A673 (cell line): ENCODE results near the gene SRCIN1. TPM values are rescaled to one million over a fixed set of nuclear protein-coding genes. Genes with fewer than 3 reads are reported as not detected.
"Not testable (repeated sequence)": the region's sequence is repeated elsewhere in the genome, so short reads cannot be mapped to it uniquely, and the experiment has no call there.

Experiments
- BruUV-seq: library from RNA; stranded (reverse); fragments of 400-500 nt; replicated peaks from 2 replicates; lab custom pipeline; 2021; lab: Mats Ljungman, UMichigan
- CTCF ChIA-PET: fragments of 300-600 bp; sonication (Branson Sonifier 250); formaldehyde crosslinking; loops from one replicate; lab custom pipeline; 2022; ENCODE audit warnings: antibody characterized with exemption; lab: Charles Lee
- POLR2A ChIA-PET: fragments of 300-600 bp; sonication (Branson Sonifier 250); formaldehyde crosslinking; loops from one replicate; lab custom pipeline; 2022; ENCODE audit warnings: antibody characterized with exemption; ENCODE audit not compliant: low non-redundant PET; lab: Charles Lee
- DNase-seq: peaks from one replicate; pipeline ENCODE4 v3.0.0-alpha.2; 2015; ENCODE audit warnings: low spot score
- H3K27ac ChIP-seq: fragments of 200-600 bp; sonication (generic); 2 replicates; pipeline ENCODE4 v1.5.1; 2016; ENCODE audit warnings: mixed run types, low read depth, mild to moderate bottlenecking, mixed read lengths, antibody characterized with exemption, low read length; ENCODE audit not compliant: poor library complexity, severe bottlenecking
- H3K27me3 ChIP-seq: fragments of 200-600 bp; sonication (generic); replicated peaks from 2 replicates; pipeline ENCODE4 v1.6.1; 2017; ENCODE audit warnings: mixed run types, low read depth, mild to moderate bottlenecking, mixed read lengths, antibody characterized with exemption, low read length; ENCODE audit not compliant: insufficient read depth, poor library complexity
- H3K36me3 ChIP-seq: fragments of 200-600 bp; sonication (generic); 2 replicates; pipeline ENCODE4 v1.6.1; 2016; ENCODE audit warnings: mixed run types, mild to moderate bottlenecking, mixed read lengths, antibody characterized with exemption, low read length; ENCODE audit not compliant: insufficient read depth, poor library complexity, severe bottlenecking
- H3K4me1 ChIP-seq: fragments of 200-600 bp; sonication (generic); 2 replicates; pipeline ENCODE4 v1.6.1; 2017; ENCODE audit warnings: mixed run types, mild to moderate bottlenecking, mixed read lengths, antibody characterized with exemption, low read length; ENCODE audit not compliant: insufficient read depth, poor library complexity, severe bottlenecking
- H3K4me3 ChIP-seq: fragments of 200-600 bp; sonication (generic); 2 replicates; pipeline ENCODE4 v1.5.1; 2016; ENCODE audit warnings: low read depth, mixed run types, mild to moderate bottlenecking, mixed read lengths, low read length; ENCODE audit not compliant: poor library complexity, severe bottlenecking
- H3K9me3 ChIP-seq: fragments of 200-600 bp; sonication (generic); 2 replicates; pipeline ENCODE4 v1.6.1; 2016; ENCODE audit warnings: mixed run types, low read depth, mild to moderate bottlenecking, mixed read lengths, antibody characterized with exemption, low read length; ENCODE audit not compliant: poor library complexity, severe bottlenecking
- EZH2 ChIP-seq: fragments of 200-600 bp; sonication (generic); IDR thresholded peaks from 2 replicates; pipeline ENCODE4 v1.6.1; 2017; ENCODE audit warnings: borderline replicate concordance, low read depth, mild to moderate bottlenecking, mixed read lengths, antibody characterized with exemption, low read length; ENCODE audit not compliant: poor library complexity, severe bottlenecking
- intact Hi-C: fragments of 100-400 bp; cut with micrococcal nuclease; formaldehyde crosslinking; loops from one replicate; pipeline ENCODE4 v1.10.0; 2022; ENCODE audit not compliant: unreplicated experiment
- total RNA-seq: library from RNA; stranded (reverse); gene quantifications from 2 replicates; pipeline ENCODE4 v1.2.3, GENCODE V29; 2021
- TF ChIP-seq, protein P1 (sequence below): fragments of 300-800, 200-600 bp; sonication (generic); conservative IDR thresholded peaks from 2 replicates; pipeline ENCODE4 v1.5.1; 2017; ENCODE audit warnings: low read depth, mild to moderate bottlenecking, antibody characterized with exemption, low read length, moderate library complexity, mixed read lengths

SRCIN1 gene
- total RNA-seq, 1 experiment from 2014 or later = 1.6 TPM

DNA sequence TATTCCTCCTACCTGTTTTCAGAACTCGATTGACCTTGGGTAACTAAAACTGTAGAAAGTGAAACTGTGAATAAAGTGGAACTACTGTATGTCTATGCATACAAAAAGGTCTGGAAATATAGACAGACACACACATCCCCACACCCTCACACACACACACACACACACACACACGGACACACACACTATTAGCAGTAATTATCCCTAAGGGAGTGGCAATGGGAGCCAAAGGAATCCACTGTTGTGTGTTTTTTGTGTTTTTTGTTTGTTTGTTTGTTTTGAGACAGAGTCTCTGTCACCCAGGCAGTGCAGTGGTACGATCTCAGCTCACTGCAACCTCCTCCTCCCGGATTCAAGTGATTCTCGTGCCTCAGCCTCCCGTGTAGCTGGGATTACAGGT lies 26.6 kb upstream of the SRCIN1 start:
- Histone ChIP-seq H3K4me3 (no peak overlapping the region), H3K36me3 (no peaks in the 10 kb centered on the region), H3K9me3 (no peaks in the 10 kb centered on the region), H3K27me3 (no peaks in the 10 kb centered on the region), H3K4me1 (no peaks in the 10 kb centered on the region), H3K27ac (no peak overlapping the region)
- BruUV-seq = no TSS peak
- ChIA-PET POLR2A (no interaction called here), CTCF (no interaction called here)
- no peak for DNase-seq
- no peak for TF ChIP-seq EZH2
- TF ChIP-seq, protein P1, sequence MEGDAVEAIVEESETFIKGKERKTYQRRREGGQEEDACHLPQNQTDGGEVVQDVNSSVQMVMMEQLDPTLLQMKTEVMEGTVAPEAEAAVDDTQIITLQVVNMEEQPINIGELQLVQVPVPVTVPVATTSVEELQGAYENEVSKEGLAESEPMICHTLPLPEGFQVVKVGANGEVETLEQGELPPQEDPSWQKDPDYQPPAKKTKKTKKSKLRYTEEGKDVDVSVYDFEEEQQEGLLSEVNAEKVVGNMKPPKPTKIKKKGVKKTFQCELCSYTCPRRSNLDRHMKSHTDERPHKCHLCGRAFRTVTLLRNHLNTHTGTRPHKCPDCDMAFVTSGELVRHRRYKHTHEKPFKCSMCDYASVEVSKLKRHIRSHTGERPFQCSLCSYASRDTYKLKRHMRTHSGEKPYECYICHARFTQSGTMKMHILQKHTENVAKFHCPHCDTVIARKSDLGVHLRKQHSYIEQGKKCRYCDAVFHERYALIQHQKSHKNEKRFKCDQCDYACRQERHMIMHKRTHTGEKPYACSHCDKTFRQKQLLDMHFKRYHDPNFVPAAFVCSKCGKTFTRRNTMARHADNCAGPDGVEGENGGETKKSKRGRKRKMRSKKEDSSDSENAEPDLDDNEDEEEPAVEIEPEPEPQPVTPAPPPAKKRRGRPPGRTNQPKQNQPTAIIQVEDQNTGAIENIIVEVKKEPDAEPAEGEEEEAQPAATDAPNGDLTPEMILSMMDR = no peak
- intact Hi-C loops = no loop called here

DNA sequence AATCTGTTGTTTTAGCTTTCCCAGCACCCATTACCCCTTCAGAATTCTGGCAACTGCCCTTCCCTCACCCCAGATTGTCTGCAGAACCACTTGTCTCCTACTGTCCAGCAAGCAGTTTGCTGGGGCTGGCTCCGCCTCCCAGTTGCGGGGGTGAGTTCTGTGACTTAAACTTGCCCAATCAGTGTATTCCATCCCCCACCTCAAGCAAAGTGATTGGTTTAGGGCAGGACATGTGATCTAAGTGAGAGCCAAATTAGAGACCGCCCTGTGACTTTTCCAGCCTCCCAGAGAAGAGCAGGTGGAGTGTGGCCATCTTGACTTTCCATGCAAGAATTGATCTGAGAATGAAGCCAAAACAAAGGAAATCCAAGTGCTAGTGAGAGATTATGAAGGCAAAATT lies 22.7 kb upstream of the SRCIN1 start:
- TF ChIP-seq, protein P1 = no peak
- TF ChIP-seq EZH2 = no peak
- Histone ChIP-seq H3K9me3 (no peaks in the 10 kb centered on the region), H3K4me1 (no peaks in the 10 kb centered on the region), H3K27ac (no peak overlapping the region), H3K36me3 (no peaks in the 10 kb centered on the region), H3K4me3 (no peak overlapping the region), H3K27me3 (no peaks in the 10 kb centered on the region)
- ChIA-PET POLR2A (no interaction called here), CTCF (no interaction called here)
- BruUV-seq = no TSS peak
- intact Hi-C loops = no loop called here
- DNase-seq = peak; percentile 40

DNA sequence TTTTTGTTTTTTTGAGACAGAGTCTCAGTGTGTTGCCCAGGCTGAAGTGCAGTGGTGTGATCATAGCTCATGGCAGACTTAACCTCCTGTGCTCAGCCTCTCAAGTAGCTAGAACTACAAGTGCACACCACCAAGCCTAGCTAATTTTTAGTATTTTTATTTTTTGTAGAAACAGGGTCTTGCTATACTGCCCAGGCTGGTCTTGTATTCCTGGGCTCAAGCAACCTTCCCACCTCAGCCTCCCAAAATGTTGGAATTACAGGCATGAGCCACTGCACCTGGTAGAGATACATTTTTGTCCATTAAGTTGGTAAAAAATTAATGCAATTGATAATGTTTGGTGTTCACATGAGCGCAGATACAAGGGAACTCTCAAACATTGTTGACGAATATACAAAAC lies 22.2 kb upstream of the SRCIN1 start:
- Histone ChIP-seq H3K4me1 (no peaks in the 10 kb centered on the region), H3K4me3 (no peak overlapping the region), H3K27ac (no peak overlapping the region), H3K9me3 (no peaks in the 10 kb centered on the region), H3K36me3 (no peaks in the 10 kb centered on the region), H3K27me3 (no peaks in the 10 kb centered on the region)
- ChIA-PET CTCF (no interaction called here), POLR2A (no interaction called here)
- intact Hi-C loops = no loop called here
- no peak for DNase-seq
- no peak for TF ChIP-seq EZH2
- TF ChIP-seq, protein P1 = no peak
- no TSS peak for BruUV-seq

DNA sequence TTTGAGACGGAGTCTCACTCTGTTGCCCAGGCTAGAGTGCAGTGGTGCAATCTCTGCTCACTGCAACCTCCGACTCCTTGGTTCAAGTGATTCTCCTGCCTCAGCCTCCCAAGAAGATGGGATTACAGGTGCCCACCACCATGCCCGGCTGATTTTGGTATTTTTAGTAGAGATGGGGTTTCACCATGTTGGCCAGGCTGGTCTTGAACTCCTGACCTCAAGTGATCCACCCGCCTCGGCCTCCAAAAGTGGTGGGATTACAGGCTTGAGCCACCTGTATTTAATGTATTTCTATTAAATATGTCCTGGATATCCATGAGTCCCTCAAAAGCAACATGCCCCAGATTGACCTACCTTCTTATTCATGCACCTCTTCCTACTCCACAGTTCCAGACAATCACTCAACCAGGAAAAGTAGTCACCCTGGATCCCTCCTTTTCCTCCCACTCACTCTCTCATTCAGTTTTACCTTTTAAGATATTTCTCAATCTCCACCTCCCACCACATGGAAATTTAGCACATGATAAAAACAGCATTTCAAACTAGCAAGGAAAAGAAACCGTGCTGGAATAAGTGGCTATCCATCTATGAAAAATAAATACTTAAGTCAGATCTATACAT lies 21.0 kb upstream of the SRCIN1 start:
- H3K4me3 ChIP-seq, CTCF ChIA-PET, BruUV-seq, H3K9me3 ChIP-seq, DNase-seq, POLR2A ChIA-PET, intact Hi-C loops, H3K27me3 ChIP-seq, H3K27ac ChIP-seq, H3K36me3 ChIP-seq, H3K4me1 ChIP-seq: not testable (repeated sequence)
